Right lobe of liver (tissue), 6 donors: Measurements from ENCODE around the gene PYGM. TPM values are rescaled to one million over a fixed set of nuclear protein-coding genes. Genes with fewer than 3 reads are reported as not detected.

ENCODE experiments used
- ATAC-seq, 4 donors: fragments of 200-7000 bp; cut with Tn5 transposase; one replicate each; pipeline ENCODE4 v1.9.1; 2020; ENCODE audit warnings: mild to moderate bottlenecking in 4 of 4, moderate library complexity in 4 of 4
- DNase-seq, 3 donors: peaks; one replicate each; pipeline ENCODE4 v3.0.0-alpha.2; 2020
- H3K27ac ChIP-seq, 3 donors: fragments of 200-600 bp; one replicate each; pipeline ENCODE4 v1.8.0; 2022
- H3K27me3 ChIP-seq, 2 donors: fragments of 200-600 bp; one replicate each; pipeline ENCODE4 v1.8.0; 2022
- H3K36me3 ChIP-seq, 4 donors: fragments of 200-600 bp; sonication (generic) in 1 of 4; one replicate each; pipeline versions ENCODE4 v1.5.1 to v1.8.0; 2017 to 2022; ENCODE audit warnings: control low read depth in 1 of 4
- H3K4me1 ChIP-seq, 4 donors: fragments of 200-600 bp; sonication (generic) in 1 of 4; one replicate each; pipeline versions ENCODE4 v1.5.1 to v1.8.0; 2017 to 2022; ENCODE audit warnings: control low read depth in 1 of 4
- H3K4me3 ChIP-seq, 3 donors: fragments of 200-600 bp; one replicate each; pipeline ENCODE4 v1.8.0; 2022
- H3K9me3 ChIP-seq, 4 donors: fragments of 200-600 bp; sonication (generic) in 1 of 4; one replicate each; pipeline versions ENCODE4 v1.5.1 to v1.8.0; 2017 to 2022; ENCODE audit warnings: control low read depth in 1 of 4
- CTCF ChIP-seq, 4 donors: fragments of 200-600 bp in 3 of 4; fragments of 450-650 bp in 1 of 4; IDR thresholded peaks; one replicate each; pipeline versions ENCODE4 v1.5.1 to v1.8.0; 2016 to 2022; ENCODE audit warnings: antibody characterized with exemption in 4 of 4, mild to moderate bottlenecking in 2 of 4
- POLR2A ChIP-seq: fragments of 450-650 bp; IDR thresholded peaks from one replicate; pipeline ENCODE4 v1.6.1; 2017; ENCODE audit warnings: antibody characterized with exemption, mild to moderate bottlenecking
- WGBS: methylation state at CpG from one replicate; pipeline ENCODE4 v1.1.6; 2018; ENCODE audit warnings: low coverage, low lambda C conversion rate; ENCODE audit not compliant: insufficient coverage; ENCODE audit errors: missing lambda C conversion rate; 5-methylcytosine and 5-hydroxymethylcytosine counted together
- intact Hi-C, 2 donors: fragments of 100-400 bp; cut with DNase I; formaldehyde crosslinking; loops; one replicate each; pipeline versions ENCODE4 v1.11.2 to v1.14.1; 2022
- total RNA-seq, 6 experiments: library from RNA; depleted of rRNA in 2 of 6; stranded (reverse); fragments of >200 nt in 2 of 6; fragmentation: NEBNext Ultra II Directional in 3 of 6; extraction: Animal tissue kit (Norgen Biotek cat#: 25700) in 3 of 6; gene quantifications; one replicate each; pipeline versions ENCODE4 v1.1.0 to v1.2.4, GENCODE V29; 2016 to 2023
- donor health status: DM: no; HTN: yes; CAD: no.
- donor health status: DM: no; HTN: no; CAD: no.
- donor health status: DM: no; HTN: no; CAD: no.
- donor health status: DM: no; HTN: yes; CAD: no.
- donor health status: DM: no; HTN: yes; CAD: no.

PYGM gene
- total RNA-seq, 6 experiments from 2014 or later = 0.24 to 1.4 (median 0.47) TPM

- intact Hi-C loops = loop anchor here in 1 of 2 donors (10.0 kb wide), 1 partner anchor 56 kb away; the partner anchor contains the start of gene CDC42BPG
- 72% methylated on average over 3 of the region's 9 CpGs for WGBS
- ATAC-seq (no peak), DNase-seq (peak in 1 of 3 donors; percentile 30)
- Histone ChIP-seq H3K36me3 (no peaks in the 10 kb centered on the region), H3K9me3 (no peaks in the 10 kb centered on the region), H3K4me1 (no peaks in the 10 kb centered on the region), H3K4me3 (no peak overlapping the region), H3K27ac (no peak overlapping the region), H3K27me3 (no peaks in the 10 kb centered on the region)
- TF ChIP-seq CTCF (IDR thresholded peaks at IDR 0.05) (no peak), POLR2A (no peak)
Measured at GRCh38 chr11:64788321-64789215, 28.8 kb upstream of the PYGM start.

GRCh38 chr11:64787526-64788320 lies 27.9 kb upstream of the PYGM start:
- intact Hi-C loops = loop anchor here in 1 of 2 donors (10.0 kb wide), 1 partner anchor 57 kb away; the partner anchor contains the start of gene CDC42BPG
- ATAC-seq (peak; percentile 76 to 84 (median 84)), DNase-seq (peak; percentile 71 to 75 (median 71))
- 54% methylated on average over 5 of the region's 15 CpGs for WGBS
- H3K4me1 ChIP-seq = no peaks in the 10 kb centered on the region
- no peak overlapping the region for H3K4me3 ChIP-seq
- TF ChIP-seq POLR2A (no peak), CTCF (IDR thresholded peaks at IDR 0.05) (peak; percentile 66 to 77 (median 72))
- H3K27ac ChIP-seq = no peak overlapping the region
- no peaks in the 10 kb centered on the region for H3K27me3 ChIP-seq
- no peaks in the 10 kb centered on the region for H3K36me3 ChIP-seq
- H3K9me3 ChIP-seq = no peaks in the 10 kb centered on the region

- no peaks in the 10 kb centered on the region for H3K9me3 ChIP-seq
- DNase-seq (peak in 2 of 3 donors; percentile 9 to 29), ATAC-seq (no peak)
- no peaks in the 10 kb centered on the region for H3K36me3 ChIP-seq
- H3K27me3 ChIP-seq = no peaks in the 10 kb centered on the region
- no peaks in the 10 kb centered on the region for H3K4me1 ChIP-seq
- TF ChIP-seq CTCF (IDR thresholded peaks at IDR 0.05) (no peak), POLR2A (no peak)
- H3K27ac ChIP-seq = no peak overlapping the region
- no peak overlapping the region for H3K4me3 ChIP-seq
- WGBS = 89% methylated on average over 2 of the region's 10 CpGs
- intact Hi-C loops = loop anchor here in 1 of 2 donors (10.0 kb wide), 1 partner anchor 58 kb away; the partner anchor contains the start of gene CDC42BPG
Measured at GRCh38 chr11:64786308-64786707, 26.5 kb upstream of the PYGM start.

- intact Hi-C loops = loop anchor here in 1 of 2 donors (10.0 kb wide), 1 partner anchor 60 kb away; the partner anchor contains the start of gene CDC42BPG
- ATAC-seq (no peak), DNase-seq (no peak)
- Histone ChIP-seq H3K4me3 (no peak overlapping the region), H3K4me1 (peaks cover 0 to under 1% (median 0%) of the 10 kb centered on the region in 4 donors), H3K9me3 (no peaks in the 10 kb centered on the region), H3K27ac (no peak overlapping the region), H3K27me3 (no peaks in the 10 kb centered on the region), H3K36me3 (no peaks in the 10 kb centered on the region)
- no peak for TF ChIP-seq POLR2A
- TF ChIP-seq CTCF (IDR thresholded peaks at IDR 0.05) = no peak
- WGBS = 75% methylated on average over 11 of the region's 12 CpGs
Measured at GRCh38 chr11:64784813-64785581, 25.2 kb upstream of the PYGM start.
